Measurements from ENCODE around the gene COL6A2.
"Not testable (repeated sequence)": the region's sequence is repeated elsewhere in the genome, so short reads cannot be mapped to it uniquely, and the experiment has no call there.

Gene COL6A2

GRCh38 chr21:46104104-46104503 is 6.2 kb downstream of the COL6A2 start:
- in situ Hi-C loops (cut with MboI; ENCODE audit: low sequenced_read_pairs, unreplicated experiment): no loop called here
- no peak for TF ChIP-seq CTCF (IDR thresholded peaks at IDR 0.05; ENCODE audit: borderline replicate concordance, control extremely low read depth, extremely low read depth, insufficient read depth, missing control alignments)
- DNase-seq (ENCODE audit: low spot score): no peak

GRCh38 chr21:46107376-46107775 is 9.5 kb downstream of the COL6A2 start:
- in situ Hi-C loops (cut with MboI; ENCODE audit: low sequenced_read_pairs, unreplicated experiment); DNase-seq (ENCODE audit: low spot score): not testable (repeated sequence)

DNA sequence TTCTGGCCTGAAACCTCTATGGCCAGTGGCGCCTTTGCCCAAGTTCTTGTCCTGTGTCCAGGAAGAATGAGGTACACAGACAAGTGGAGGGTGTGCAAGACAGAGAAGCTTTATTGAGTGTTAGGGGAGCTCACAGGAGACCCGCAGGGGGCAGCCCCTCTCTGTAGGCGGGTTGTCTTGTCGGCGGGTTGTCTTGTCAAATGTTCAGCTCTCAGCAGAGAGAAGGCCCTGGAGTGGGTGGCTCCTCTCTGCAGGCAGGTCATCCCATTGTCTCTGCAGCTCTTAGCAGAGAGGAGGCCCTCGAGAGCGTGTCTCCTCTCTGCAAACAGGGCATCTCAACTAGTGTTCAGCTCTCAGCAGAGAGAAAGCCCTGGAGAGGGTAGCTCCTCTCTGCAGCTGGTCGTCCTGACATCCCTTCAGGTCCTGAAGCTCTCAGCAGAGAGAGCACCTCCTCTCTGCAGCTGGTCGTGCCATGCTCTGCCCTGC is 11.0 kb downstream of the COL6A2 start:
- in situ Hi-C loops (cut with MboI; ENCODE audit: low sequenced_read_pairs, unreplicated experiment): no loop called here
- DNase-seq (ENCODE audit: low spot score): no peak
- TF ChIP-seq CTCF (IDR thresholded peaks at IDR 0.05; ENCODE audit: borderline replicate concordance, control extremely low read depth, extremely low read depth, insufficient read depth, missing control alignments): no peak

DNA sequence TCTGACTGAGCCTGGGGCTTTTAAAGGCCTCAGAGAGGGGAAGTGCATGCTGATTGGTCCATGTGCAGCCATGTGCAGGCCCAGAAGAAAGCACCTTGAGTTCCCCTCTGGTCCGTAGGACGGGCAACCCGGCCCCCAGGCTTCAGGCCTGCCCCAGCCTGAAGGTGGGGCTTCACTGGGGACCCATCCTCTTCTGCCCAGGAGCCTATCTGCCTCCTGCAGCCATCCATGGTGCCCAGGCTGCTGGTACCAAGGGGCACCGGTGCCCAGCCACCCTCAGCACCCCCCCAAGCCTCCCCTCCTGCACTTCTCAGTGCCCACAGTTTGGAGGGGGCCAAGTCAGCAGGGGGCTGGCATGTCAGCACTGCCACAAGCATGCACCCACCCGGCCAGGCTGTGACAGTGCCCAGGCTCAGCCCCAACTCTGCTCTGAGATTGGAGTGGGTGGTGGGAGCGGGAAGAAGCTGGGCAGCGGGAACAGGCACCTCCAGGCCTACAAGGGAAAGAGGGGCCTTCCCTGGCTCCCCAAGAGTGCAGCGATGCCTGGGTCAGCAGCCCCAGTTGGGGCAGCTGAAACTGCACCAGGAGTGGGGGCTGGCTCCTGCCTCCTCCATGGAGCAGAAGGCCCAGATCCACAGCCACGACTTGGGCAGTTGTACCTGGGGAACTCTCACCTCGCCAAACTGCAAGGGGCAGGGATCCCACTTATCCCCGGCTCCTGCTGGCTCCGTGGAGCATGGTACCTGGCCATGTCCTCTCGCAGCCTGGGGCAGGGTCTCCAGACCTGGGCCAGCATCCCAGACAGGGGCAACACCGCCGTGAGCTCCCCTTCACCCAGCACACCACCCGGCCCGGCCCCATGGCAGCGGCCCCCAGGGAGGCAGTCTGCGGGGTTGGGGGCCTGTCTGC is 11.7 kb downstream of the COL6A2 start:
- TF ChIP-seq CTCF (IDR thresholded peaks at IDR 0.05; ENCODE audit: borderline replicate concordance, control extremely low read depth, extremely low read depth, insufficient read depth, missing control alignments): no peak
- no peak for DNase-seq (ENCODE audit: low spot score)
- in situ Hi-C loops (cut with MboI; ENCODE audit: low sequenced_read_pairs, unreplicated experiment): no loop called here

DNA sequence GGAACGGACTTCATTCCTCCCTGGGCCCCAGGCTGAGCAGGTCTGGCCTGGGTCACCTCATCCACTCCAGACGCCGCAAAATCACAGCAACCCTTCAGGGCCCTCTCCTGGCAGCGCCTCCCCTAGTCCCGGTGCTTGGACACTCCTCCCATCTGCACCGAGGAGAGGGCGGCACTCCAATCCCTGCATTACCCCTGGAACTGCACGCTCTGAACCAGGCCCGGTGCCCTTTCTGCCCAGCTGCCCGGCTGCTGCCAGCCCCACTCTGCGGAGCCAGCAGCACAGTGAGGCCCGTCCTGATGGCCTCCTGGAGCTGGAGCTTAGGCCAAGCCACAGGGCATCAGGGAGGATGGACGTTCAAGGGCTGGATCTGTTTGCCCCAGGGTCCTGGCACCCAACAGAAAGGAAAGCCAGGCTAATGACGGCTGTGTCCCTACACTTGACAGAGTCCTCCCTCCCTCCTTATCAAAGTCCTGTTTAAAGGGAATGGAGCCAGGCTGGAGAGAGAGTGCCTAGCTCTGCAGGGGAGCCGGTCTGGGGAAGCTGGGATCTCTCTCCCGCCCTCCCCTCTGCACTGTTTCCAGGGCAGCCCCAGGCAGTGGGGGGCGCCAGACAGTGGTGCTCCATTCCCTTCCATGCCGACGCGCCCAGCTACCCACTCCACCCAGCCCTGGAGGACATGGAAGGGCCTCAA is 12.7 kb downstream of the COL6A2 start:
- DNase-seq (ENCODE audit: low spot score): no peak
- no peak for TF ChIP-seq CTCF (IDR thresholded peaks at IDR 0.05; ENCODE audit: borderline replicate concordance, control extremely low read depth, extremely low read depth, insufficient read depth, missing control alignments)
- in situ Hi-C loops (cut with MboI; ENCODE audit: low sequenced_read_pairs, unreplicated experiment): no loop called here

GRCh38 chr21:46111193-46111571 is 13.3 kb downstream of the COL6A2 start:
- in situ Hi-C loops (cut with MboI; ENCODE audit: low sequenced_read_pairs, unreplicated experiment): no loop called here
- no peak for DNase-seq (ENCODE audit: low spot score)
- TF ChIP-seq CTCF (IDR thresholded peaks at IDR 0.05; ENCODE audit: borderline replicate concordance, control extremely low read depth, extremely low read depth, insufficient read depth, missing control alignments): no peak
